ENCODE data around the gene CSRP2. TPM values are rescaled to one million over a fixed set of nuclear protein-coding genes. Genes with fewer than 3 reads are reported as not detected.

CSRP2 gene
- total and polyA plus RNA-seq, 4 donors = 3.7 to 38.0 (median 26.2) TPM

GRCh38 chr12:76876696-76877229 is 2.1 kb downstream of the CSRP2 start:
- no peak overlapping the region for H3K4me3 ChIP-seq (ENCODE audit: low read depth in 1 of 3, low read length in 3 of 3)
- TF ChIP-seq GABPA (IDR thresholded peaks at IDR 0.05 in 1 of 2, conservative IDR thresholded peaks at IDR 0.05 in 1 of 2) (no peak), RXRA (IDR thresholded peaks at IDR 0.05) (no peak), NR2F2 (IDR thresholded peaks at IDR 0.05) (no peak), FOXA1 (IDR thresholded peaks at IDR 0.05) (no peak), YY1 (IDR thresholded peaks at IDR 0.05) (no peak), HNF4A (conservative IDR thresholded peaks at IDR 0.05) (no peak), JUND (IDR thresholded peaks at IDR 0.05) (no peak), ZBTB33 (IDR thresholded peaks at IDR 0.05) (no peak), EGR1 (IDR thresholded peaks at IDR 0.05; ENCODE audit: low read depth in 2 of 2) (no peak), HNF4G (IDR thresholded peaks at IDR 0.05) (no peak), MAX (IDR thresholded peaks at IDR 0.05) (no peak), REST (IDR thresholded peaks at IDR 0.05) (no peak), FOXA2 (IDR thresholded peaks at IDR 0.05) (no peak), SP1 (IDR thresholded peaks at IDR 0.05) (no peak), ATF3 (IDR thresholded peaks at IDR 0.05) (no peak), RAD21 (IDR thresholded peaks at IDR 0.05) (no peak), TAF1 (conservative IDR thresholded peaks at IDR 0.05) (no peak)

GRCh38 chr12:76874491-76875190 is 4.2 kb downstream of the CSRP2 start:
- Histone ChIP-seq H3K27ac (ENCODE audit: low read depth in 1 of 2, low read length in 2 of 2) (no peak overlapping the region), H3K4me1 (ENCODE audit: control insufficient read depth in 4 of 4, insufficient read depth in 4 of 4, low read length in 3 of 4) (peaks cover 0 to 13% (median 2%) of the 10 kb centered on the region in 4 donors), H3K36me3 (ENCODE audit: control insufficient read depth in 4 of 4, insufficient read depth in 3 of 4, low read depth in 1 of 4, low read length in 3 of 4) (no peaks in the 10 kb centered on the region), H3K27me3 (ENCODE audit: control insufficient read depth in 4 of 4, insufficient read depth in 4 of 4, low read length in 3 of 4) (no peaks in the 10 kb centered on the region), H3K4me3 (ENCODE audit: low read depth in 1 of 3, low read length in 3 of 3) (no peak overlapping the region), H3K9me3 (ENCODE audit: control insufficient read depth in 4 of 4, low read length in 3 of 4) (no peaks in the 10 kb centered on the region), H3K9ac (ENCODE audit: low read depth in 1 of 2, low read length in 2 of 2) (no peak overlapping the region)
- 93% methylated on average over 11 of the region's 11 CpGs for WGBS
- DNase-seq (ENCODE audit: low spot score) = no peak
- no peak for TF ChIP-seq YY1 (IDR thresholded peaks at IDR 0.05)
- no peak for TF ChIP-seq GABPA (IDR thresholded peaks at IDR 0.05 in 1 of 2, conservative IDR thresholded peaks at IDR 0.05 in 1 of 2)
- no peak for TF ChIP-seq EGR1 (IDR thresholded peaks at IDR 0.05; ENCODE audit: low read depth in 2 of 2)
- TF ChIP-seq ATF3 (IDR thresholded peaks at IDR 0.05) = no peak

More at GRCh38 chr12:76876696-76877229, 2.1 kb downstream of the CSRP2 start:
- Histone ChIP-seq H3K4me1 (ENCODE audit: control insufficient read depth in 4 of 4, insufficient read depth in 4 of 4, low read length in 3 of 4) (peaks cover 0 to 14% (median 2%) of the 10 kb centered on the region in 4 donors), H3K27ac (ENCODE audit: low read depth in 1 of 2, low read length in 2 of 2) (no peak overlapping the region), H3K36me3 (ENCODE audit: control insufficient read depth in 4 of 4, insufficient read depth in 3 of 4, low read depth in 1 of 4, low read length in 3 of 4) (no peaks in the 10 kb centered on the region), H3K9me3 (ENCODE audit: control insufficient read depth in 4 of 4, low read length in 3 of 4) (no peaks in the 10 kb centered on the region), H3K9ac (ENCODE audit: low read depth in 1 of 2, low read length in 2 of 2) (no peak overlapping the region), H3K27me3 (ENCODE audit: control insufficient read depth in 4 of 4, insufficient read depth in 4 of 4, low read length in 3 of 4) (no peaks in the 10 kb centered on the region)
- 93% methylated on average over 2 of the region's 2 CpGs for WGBS
- DNase-seq (ENCODE audit: low spot score) = no peak

Measured in liver (tissue), 9 donors.